MM.1S (cell line): Measurements from ENCODE around the gene PEAR1.

Source experiments
- EZH2 ChIP-seq: fragments of 300-600 bp; sonication (generic); optimal IDR thresholded peaks from 2 replicates; pipeline ENCODE3; 2017; ENCODE audit warnings: low read depth, mild to moderate bottlenecking, antibody characterized with exemption, low read length, mixed read lengths
- TF ChIP-seq, protein P1 (sequence below): fragments of 300-600 bp; sonication (generic); IDR thresholded peaks from 2 replicates; pipeline ENCODE4 v1.5.1; 2016; ENCODE audit warnings: antibody characterized with exemption, low read length, mixed read lengths

- no peak for TF ChIP-seq EZH2
- TF ChIP-seq, protein P1, sequence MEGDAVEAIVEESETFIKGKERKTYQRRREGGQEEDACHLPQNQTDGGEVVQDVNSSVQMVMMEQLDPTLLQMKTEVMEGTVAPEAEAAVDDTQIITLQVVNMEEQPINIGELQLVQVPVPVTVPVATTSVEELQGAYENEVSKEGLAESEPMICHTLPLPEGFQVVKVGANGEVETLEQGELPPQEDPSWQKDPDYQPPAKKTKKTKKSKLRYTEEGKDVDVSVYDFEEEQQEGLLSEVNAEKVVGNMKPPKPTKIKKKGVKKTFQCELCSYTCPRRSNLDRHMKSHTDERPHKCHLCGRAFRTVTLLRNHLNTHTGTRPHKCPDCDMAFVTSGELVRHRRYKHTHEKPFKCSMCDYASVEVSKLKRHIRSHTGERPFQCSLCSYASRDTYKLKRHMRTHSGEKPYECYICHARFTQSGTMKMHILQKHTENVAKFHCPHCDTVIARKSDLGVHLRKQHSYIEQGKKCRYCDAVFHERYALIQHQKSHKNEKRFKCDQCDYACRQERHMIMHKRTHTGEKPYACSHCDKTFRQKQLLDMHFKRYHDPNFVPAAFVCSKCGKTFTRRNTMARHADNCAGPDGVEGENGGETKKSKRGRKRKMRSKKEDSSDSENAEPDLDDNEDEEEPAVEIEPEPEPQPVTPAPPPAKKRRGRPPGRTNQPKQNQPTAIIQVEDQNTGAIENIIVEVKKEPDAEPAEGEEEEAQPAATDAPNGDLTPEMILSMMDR, result no peak
Measured at GRCh38 chr1:156911577-156912298, 18.2 kb downstream of the PEAR1 start.
